Measurements from ENCODE around the gene BTBD18.

Gene BTBD18

GRCh38 chr11:57763568-57763967 lies 11.9 kb upstream of the BTBD18 start:
- Histone ChIP-seq H3K27me3 (ENCODE audit: low read length) (no peaks in the 10 kb centered on the region), H3K4me3 (ENCODE audit: insufficient read depth, low read length, poor library complexity, severe bottlenecking) (no peak overlapping the region), H3K4me2 (ENCODE audit: low read depth, low read length, poor library complexity, severe bottlenecking) (no peak overlapping the region), H3F3A (ENCODE audit: insufficient read depth) (no peaks in the 10 kb centered on the region), H3K9me2 (replicated peaks; ENCODE audit: insufficient read depth, low read length) (no peaks in the 10 kb centered on the region), H3K79me2 (ENCODE audit: insufficient read depth, low read length) (no peaks in the 10 kb centered on the region), H3K36me3 (ENCODE audit: low read length) (no peaks in the 10 kb centered on the region), H2AFZ (ENCODE audit: low read depth, low read length, severe bottlenecking) (no peak overlapping the region), H3K9me3 (ENCODE audit: insufficient read depth, low read length) (no peaks in the 10 kb centered on the region), H3K9ac (ENCODE audit: low read length) (no peak overlapping the region), H3K27ac (ENCODE audit: low read depth, low read length) (no peak overlapping the region), H4K20me1 (ENCODE audit: low read depth, low read length) (no peaks in the 10 kb centered on the region)
- TF ChIP-seq CTCF (IDR thresholded peaks at IDR 0.05; ENCODE audit: insufficient read depth, low read length, poor library complexity, severe bottlenecking), result no peak
- no peak for TF ChIP-seq EZH2phosphoT487 (conservative IDR thresholded peaks at IDR 0.05; ENCODE audit: low read length)

- Histone ChIP-seq H3F3A (ENCODE audit: insufficient read depth) (no peaks in the 10 kb centered on the region), H3K4me3 (ENCODE audit: insufficient read depth, low read length, poor library complexity, severe bottlenecking) (no peak overlapping the region), H3K9ac (ENCODE audit: low read length) (no peak overlapping the region), H3K9me2 (replicated peaks; ENCODE audit: insufficient read depth, low read length) (no peaks in the 10 kb centered on the region), H2AFZ (ENCODE audit: low read depth, low read length, severe bottlenecking) (no peak overlapping the region), H3K27me3 (ENCODE audit: low read length) (no peaks in the 10 kb centered on the region), H3K36me3 (ENCODE audit: low read length) (no peaks in the 10 kb centered on the region), H3K79me2 (ENCODE audit: insufficient read depth, low read length) (no peaks in the 10 kb centered on the region), H3K27ac (ENCODE audit: low read depth, low read length) (no peak overlapping the region), H3K4me2 (ENCODE audit: low read depth, low read length, poor library complexity, severe bottlenecking) (no peak overlapping the region), H4K20me1 (ENCODE audit: low read depth, low read length) (no peaks in the 10 kb centered on the region), H3K9me3 (ENCODE audit: insufficient read depth, low read length) (no peaks in the 10 kb centered on the region)
- no peak for TF ChIP-seq EZH2phosphoT487 (conservative IDR thresholded peaks at IDR 0.05; ENCODE audit: low read length)
- no peak for TF ChIP-seq CTCF (IDR thresholded peaks at IDR 0.05; ENCODE audit: insufficient read depth, low read length, poor library complexity, severe bottlenecking)
These were observed 10.7 kb upstream of the BTBD18 start for GRCh38 chr11:57762235-57762861.

GRCh38 chr11:57761301-57762234 lies 9.9 kb upstream of the BTBD18 start, which contains the start of gene CTNND1:
CTNND1 (plus strand) TSS chr11:57761802; CDS start chr11:57791479, 29,677 bp downstream.
- H3K9ac ChIP-seq (ENCODE audit: low read length), result no peak within 1 kb of the TSS
- no peak for TF ChIP-seq EZH2phosphoT487 (conservative IDR thresholded peaks at IDR 0.05; ENCODE audit: low read length)
- TF ChIP-seq CTCF (IDR thresholded peaks at IDR 0.05; ENCODE audit: insufficient read depth, low read length, poor library complexity, severe bottlenecking), result no peak
- H4K20me1 ChIP-seq (ENCODE audit: low read depth, low read length), result no peaks in the 10 kb centered on the region
- no peaks in the 10 kb centered on the region for H3K9me3 ChIP-seq (ENCODE audit: insufficient read depth, low read length)
- H3K9me2 ChIP-seq (replicated peaks; ENCODE audit: insufficient read depth, low read length), result no peaks in the 10 kb centered on the region
- no peak within 1 kb of the TSS for H3K27ac ChIP-seq (ENCODE audit: low read depth, low read length)
- H3K36me3 ChIP-seq (ENCODE audit: low read length), result no peaks in the 10 kb centered on the region
- H3F3A ChIP-seq (ENCODE audit: insufficient read depth), result no peaks in the 10 kb centered on the region
- no peaks in the 10 kb centered on the region for H3K79me2 ChIP-seq (ENCODE audit: insufficient read depth, low read length)
- no peaks in the 10 kb centered on the region for H3K27me3 ChIP-seq (ENCODE audit: low read length)
- no peak within 1 kb of the TSS for H3K4me3 ChIP-seq (ENCODE audit: insufficient read depth, low read length, poor library complexity, severe bottlenecking)
- H3K4me2 ChIP-seq (ENCODE audit: low read depth, low read length, poor library complexity, severe bottlenecking), result no peak within 1 kb of the TSS
- no peak within 1 kb of the TSS for H2AFZ ChIP-seq (ENCODE audit: low read depth, low read length, severe bottlenecking)

All from SU-DHL-6 (cell line).